Activated T-helper 17 cell treated with anti-CD3 and anti-CD28 coated beads, Interleukin-2, amount 50 U/mL, for 72 hours (primary cell): Measurements from ENCODE around the gene HOXC11. TPM values are rescaled to one million over a fixed set of nuclear protein-coding genes. Genes with fewer than 3 reads are reported as not detected.

Experiments used
- ATAC-seq: fragments of 150-1000 bp; cut with Tn5 transposase; replicated peaks from 2 replicates; pipeline ENCODE4 v1.10.0; 2021; ENCODE audit warnings: mild to moderate bottlenecking, moderate library complexity
- H3K27ac Mint-ChIP-seq: one replicate; pipeline ENCODE4 v1.8.0; 2022; ENCODE audit warnings: mixed read lengths
- H3K27me3 Mint-ChIP-seq: one replicate; pipeline ENCODE4 v1.8.0; 2022; ENCODE audit warnings: mixed read lengths
- H3K36me3 Mint-ChIP-seq: one replicate; pipeline ENCODE4 v1.8.0; 2022; ENCODE audit warnings: low read depth, mild to moderate bottlenecking, mixed read lengths
- H3K4me1 Mint-ChIP-seq: one replicate; pipeline ENCODE4 v1.8.0; 2022; ENCODE audit warnings: mixed read lengths
- H3K4me3 Mint-ChIP-seq: one replicate; pipeline ENCODE4 v1.8.0; 2022; ENCODE audit warnings: mild to moderate bottlenecking, mixed read lengths
- H3K9me3 Mint-ChIP-seq: one replicate; pipeline ENCODE4 v1.8.0; 2022; ENCODE audit warnings: mixed read lengths
- total RNA-seq, 2 donors: library from RNA; stranded (reverse); gene quantifications; one replicate each; pipeline ENCODE4 v1.2.3, GENCODE V29; 2022

The HOXC11 gene
- total RNA-seq, 2 donors from 2014 or later, result not detected

GRCh38 chr12:54024127-54024526, 51.2 kb downstream of the HOXC11 start:
- no peak for ATAC-seq
- H3K4me3 Mint-ChIP-seq, result no peak overlapping the region
- H3K9me3 Mint-ChIP-seq, result no peaks in the 10 kb centered on the region
- H3K36me3 Mint-ChIP-seq, result no peaks in the 10 kb centered on the region
- peaks cover 66% of the 10 kb centered on the region for H3K27me3 Mint-ChIP-seq
- H3K4me1 Mint-ChIP-seq, result no peaks in the 10 kb centered on the region
- H3K27ac Mint-ChIP-seq, result no peak overlapping the region

GRCh38 chr12:54024581-54025305, 51.8 kb downstream of the HOXC11 start:
- no peak overlapping the region for H3K27ac Mint-ChIP-seq
- no peak overlapping the region for H3K4me3 Mint-ChIP-seq
- H3K27me3 Mint-ChIP-seq, result peaks cover 62% of the 10 kb centered on the region
- H3K4me1 Mint-ChIP-seq, result no peaks in the 10 kb centered on the region
- no peak for ATAC-seq
- H3K9me3 Mint-ChIP-seq, result no peaks in the 10 kb centered on the region
- H3K36me3 Mint-ChIP-seq, result no peaks in the 10 kb centered on the region

GRCh38 chr12:54025499-54026405, 52.8 kb downstream of the HOXC11 start:
- H3K36me3 Mint-ChIP-seq, result no peaks in the 10 kb centered on the region
- H3K4me1 Mint-ChIP-seq, result no peaks in the 10 kb centered on the region
- H3K4me3 Mint-ChIP-seq, result no peak overlapping the region
- no peak overlapping the region for H3K27ac Mint-ChIP-seq
- no peak for ATAC-seq
- peaks cover 66% of the 10 kb centered on the region for H3K27me3 Mint-ChIP-seq
- no peaks in the 10 kb centered on the region for H3K9me3 Mint-ChIP-seq

- Mint-ChIP-seq H3K4me3 (no peak overlapping the region), H3K4me1 (no peaks in the 10 kb centered on the region), H3K27me3 (peaks cover 64% of the 10 kb centered on the region), H3K27ac (no peak overlapping the region), H3K36me3 (no peaks in the 10 kb centered on the region), H3K9me3 (no peaks in the 10 kb centered on the region)
- ATAC-seq, result no peak
These were observed 53.9 kb downstream of the HOXC11 start for GRCh38 chr12:54026640-54027441.

Other genes starting within 250 kb of the HOXC11 start
- 100 to 1,000 TPM in 1 of 2 donors, 10 to 100 TPM in 1; 29.6 to 118 TPM for gene CALCOCO1, start 245.7 kb upstream of the HOXC11 start, total RNA-seq
- not detected for gene CISTR, start 221.1 kb upstream of the HOXC11 start, total RNA-seq
- gene HOXC13, start 34.3 kb upstream of the HOXC11 start, total RNA-seq, result not detected
- gene HOXC12, start 18.2 kb upstream of the HOXC11 start, total RNA-seq, result not detected
- not detected for gene HOTAIR, start 1.8 kb downstream of the HOXC11 start, total RNA-seq
- gene HOXC10, start 12.0 kb downstream of the HOXC11 start, total RNA-seq, result not detected
- not detected for gene HOXC9, start 27.0 kb downstream of the HOXC11 start, total RNA-seq
- gene HOXC8, start 35.9 kb downstream of the HOXC11 start, total RNA-seq, result not detected
- not detected for gene HOXC6, start 55.3 kb downstream of the HOXC11 start, total RNA-seq
- gene HOXC5, start 59.9 kb downstream of the HOXC11 start, total RNA-seq, result not detected
- under 1 TPM in 1 of 2 donors, not detected in 1; 0.16 TPM for gene HOXC4, start 80.7 kb downstream of the HOXC11 start, total RNA-seq
- gene SMUG1, start 215.9 kb downstream of the HOXC11 start, total RNA-seq, result 10 to 100 TPM; 24.2 to 28.7 TPM